CD14-positive monocyte (primary cell): Measurements from ENCODE around the gene NAPB. TPM values are rescaled to one million over a fixed set of nuclear protein-coding genes. Genes with fewer than 3 reads are reported as not detected.
A peak's percentile ranks its signal among the peaks of the same experiment; 100 is the strongest.

Source experiments
- DNase-seq, 3 donors: peaks; one replicate each; pipeline ENCODE4 v3.0.0-alpha.2; 2011 to 2022
- H2AFZ ChIP-seq: 2 replicates; pipeline ENCODE4 v1.6.0; 2012; ENCODE audit warnings: mild to moderate bottlenecking, low read depth, low read length, inconsistent platforms; ENCODE audit not compliant: insufficient read depth, poor library complexity, severe bottlenecking
- H3K27ac ChIP-seq, 2 donors: 1 replicate in 1 of 2; 2 replicates in 1 of 2; pipeline ENCODE4 v1.5.1; 2012 to 2013; ENCODE audit warnings: low read length in 2 of 2, control low read depth in 1 of 2, inconsistent platforms in 1 of 2, low read depth in 1 of 2, mild to moderate bottlenecking in 1 of 2
- H3K27me3 ChIP-seq, 2 donors: one replicate each; pipeline versions ENCODE4 v1.6.0 to v1.6.1; 2011 to 2013; ENCODE audit warnings: low read length in 2 of 2; ENCODE audit not compliant: control insufficient read depth in 2 of 2, insufficient read depth in 2 of 2
- H3K36me3 ChIP-seq, 2 donors: replicated peaks in 1 of 2; 1 replicate in 1 of 2; 2 replicates in 1 of 2; pipeline versions ENCODE4 v1.5.1 to v1.6.1; 2012 to 2013; ENCODE audit warnings: low read length in 2 of 2, control low read depth in 1 of 2, inconsistent platforms in 1 of 2, mild to moderate bottlenecking in 1 of 2; ENCODE audit not compliant: insufficient read depth in 2 of 2, control insufficient read depth in 1 of 2
- H3K4me1 ChIP-seq, 2 donors: 1 replicate in 1 of 2; 2 replicates in 1 of 2; pipeline versions ENCODE4 v1.5.1 to v1.6.1; 2012 to 2013; ENCODE audit warnings: low read length in 2 of 2, control low read depth in 1 of 2, inconsistent platforms in 1 of 2, mild to moderate bottlenecking in 1 of 2, moderate library complexity in 1 of 2; ENCODE audit not compliant: insufficient read depth in 2 of 2, control insufficient read depth in 1 of 2
- H3K4me2 ChIP-seq: replicated peaks from 2 replicates; pipeline ENCODE3; 2012; ENCODE audit warnings: low read length, moderate library complexity, mild to moderate bottlenecking; ENCODE audit not compliant: poor library complexity, severe bottlenecking; ENCODE audit errors: extremely low read depth
- H3K4me3 ChIP-seq, 3 experiments: fragments of 200-600 bp in 1 of 3; sonication (generic) in 1 of 3; replicated peaks in 1 of 3; 1 replicate in 2 of 3; 2 replicates in 1 of 3; pipeline ENCODE4 v1.5.1; 2011 to 2013; ENCODE audit warnings: low read length in 3 of 3, mild to moderate bottlenecking in 3 of 3, control low read depth in 2 of 3, low read depth in 2 of 3, inconsistent platforms in 1 of 3, moderate library complexity in 1 of 3
- H3K79me2 ChIP-seq: 2 replicates; pipeline ENCODE4 v1.6.0; 2012; ENCODE audit warnings: mild to moderate bottlenecking, control low read depth, inconsistent platforms, low read length, moderate library complexity; ENCODE audit not compliant: insufficient read depth
- H3K9ac ChIP-seq: 2 replicates; pipeline ENCODE4 v1.6.0; 2017; ENCODE audit warnings: low read length, mild to moderate bottlenecking; ENCODE audit not compliant: insufficient read depth, poor library complexity, severe bottlenecking
- H3K9me3 ChIP-seq, 2 donors: replicated peaks in 1 of 2; 1 replicate in 1 of 2; 2 replicates in 1 of 2; pipeline versions ENCODE4 v1.5.1 to v1.6.1; 2012 to 2013; ENCODE audit warnings: low read length in 2 of 2, control low read depth in 1 of 2; ENCODE audit not compliant: control insufficient read depth in 1 of 2, insufficient read depth in 1 of 2
- H4K20me1 ChIP-seq: 2 replicates; pipeline ENCODE4 v1.6.0; 2012; ENCODE audit warnings: mild to moderate bottlenecking, low read length, control low read depth, moderate library complexity; ENCODE audit not compliant: insufficient read depth
- H3K27ac Mint-ChIP-seq, 7 donors: one replicate each; pipeline ENCODE4 v1.8.0; 2020; ENCODE audit warnings: mild to moderate bottlenecking in 7 of 7, mixed read lengths in 7 of 7, moderate library complexity in 6 of 7, inconsistent platforms in 2 of 7
- H3K27me3 Mint-ChIP-seq, 3 donors: one replicate each; pipeline ENCODE4 v1.8.0; 2021 to 2022; ENCODE audit warnings: low read depth in 3 of 3, mild to moderate bottlenecking in 3 of 3, mixed read lengths in 3 of 3, moderate library complexity in 3 of 3, inconsistent platforms in 1 of 3
- H3K36me3 Mint-ChIP-seq, 2 donors: one replicate each; pipeline ENCODE4 v1.8.0; 2020; ENCODE audit warnings: mixed read lengths in 2 of 2, inconsistent platforms in 1 of 2, mild to moderate bottlenecking in 1 of 2
- H3K4me1 Mint-ChIP-seq: one replicate; pipeline ENCODE4 v1.8.0; 2020; ENCODE audit warnings: mild to moderate bottlenecking, mixed read lengths
- H3K4me3 Mint-ChIP-seq, 2 donors: one replicate each; pipeline ENCODE4 v1.8.0; 2020; ENCODE audit warnings: mild to moderate bottlenecking in 2 of 2, mixed read lengths in 2 of 2, moderate library complexity in 1 of 2
- H3K9me3 Mint-ChIP-seq, 7 donors: one replicate each; pipeline ENCODE4 v1.8.0; 2020 to 2022; ENCODE audit warnings: mixed read lengths in 7 of 7, mild to moderate bottlenecking in 6 of 7, moderate library complexity in 6 of 7, inconsistent platforms in 2 of 7
- CTCF ChIP-seq: fragments of 200-600 bp; IDR thresholded peaks from one replicate; pipeline ENCODE4 v1.8.0; 2022; ENCODE audit warnings: antibody characterized with exemption, mild to moderate bottlenecking
- WGBS: methylation state at CpG from one replicate; pipeline ENCODE4 v1.1.5; 2013; ENCODE audit warnings: missing lambda C conversion rate; ENCODE audit not compliant: insufficient coverage; 5-methylcytosine and 5-hydroxymethylcytosine counted together
- intact Hi-C, 2 donors: fragments of 100-400 bp; cut with micrococcal nuclease; formaldehyde crosslinking; loops; one replicate each; pipeline versions ENCODE4 v1.15.0 to v1.15.1; 2023
- polyA plus RNA-seq, 3 donors: library from polyadenylated mRNA; depleted of rRNA in 1 of 3; unstranded in 2 of 3; stranded (reverse) in 1 of 3; fragments of 300-500 nt in 2 of 3; fragments of >200 nt in 1 of 3; fragmentation: Illumina TruSeq in 2 of 3; gene quantifications; 1 replicate in 2 of 3; 2 replicates in 1 of 3; pipeline ENCODE4 v1.2.3, GENCODE V29; 2012 to 2021

The NAPB gene
- polyA plus RNA-seq, 3 donors, result 2.4 to 6.3 (median 2.6) TPM

DNA sequence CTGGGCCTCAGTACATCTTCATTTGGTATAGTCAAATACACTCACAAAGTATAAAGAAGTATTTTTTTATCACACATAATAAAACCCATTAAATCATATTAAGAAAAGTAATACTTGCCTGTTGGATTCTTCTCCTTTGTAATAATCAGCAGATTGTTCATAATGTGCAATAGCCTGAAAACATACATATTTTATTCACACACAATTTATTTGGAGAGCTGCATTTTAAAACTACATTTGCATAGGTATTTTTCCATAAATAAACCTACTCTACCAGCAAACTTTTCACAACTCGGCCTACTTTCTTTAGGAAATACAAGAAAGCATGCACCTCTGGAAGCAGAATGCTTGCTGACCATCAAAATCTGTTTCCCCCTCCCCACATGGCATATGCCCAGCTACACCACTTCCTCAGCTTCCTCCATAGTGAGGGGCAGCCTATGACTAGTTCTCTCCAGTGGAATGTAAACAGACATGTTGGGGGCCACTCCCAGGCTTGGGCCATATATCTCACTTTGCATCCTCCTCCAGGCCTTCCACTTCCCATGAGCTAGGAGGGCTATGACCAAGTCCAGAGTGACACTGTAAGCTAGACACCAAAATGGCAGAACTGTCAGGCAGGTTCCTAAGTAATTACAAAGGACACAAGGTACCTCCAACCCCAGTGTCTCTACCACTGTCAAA is 31.1 kb downstream of the NAPB start:
- no peaks in the 10 kb centered on the region for H3K9me3 ChIP-seq
- H3K4me3 ChIP-seq, result no peak overlapping the region
- no peaks in the 10 kb centered on the region for H4K20me1 ChIP-seq
- no peak overlapping the region for H3K4me3 Mint-ChIP-seq
- intact Hi-C loops, result no loop called here
- no peak for DNase-seq
- WGBS, result 100% methylated on average over 1 of the region's 1 CpG
- peaks cover 80 to 85% of the 10 kb centered on the region in 2 donors for H3K36me3 Mint-ChIP-seq
- H3K27ac ChIP-seq, result no peak overlapping the region
- peaks cover 0 to 1% (median 0%) of the 10 kb centered on the region in 3 donors for H3K27me3 Mint-ChIP-seq
- no peaks in the 10 kb centered on the region for H3K27me3 ChIP-seq
- no peak overlapping the region for H3K9ac ChIP-seq
- H2AFZ ChIP-seq, result no peak overlapping the region
- H3K4me2 ChIP-seq, result no peak overlapping the region
- no peak for TF ChIP-seq CTCF
- no peaks in the 10 kb centered on the region for H3K4me1 Mint-ChIP-seq
- peak overlapping the region in 2 of 7 donors; percentile 3 to 62 for H3K27ac Mint-ChIP-seq
- H3K36me3 ChIP-seq, result peaks cover 42 to 94% of the 10 kb centered on the region in 2 donors
- H3K9me3 Mint-ChIP-seq, result peaks cover 0 to 4% (median 0%) of the 10 kb centered on the region in 7 donors
- no peaks in the 10 kb centered on the region for H3K79me2 ChIP-seq
- H3K4me1 ChIP-seq, result no peaks in the 10 kb centered on the region

DNA sequence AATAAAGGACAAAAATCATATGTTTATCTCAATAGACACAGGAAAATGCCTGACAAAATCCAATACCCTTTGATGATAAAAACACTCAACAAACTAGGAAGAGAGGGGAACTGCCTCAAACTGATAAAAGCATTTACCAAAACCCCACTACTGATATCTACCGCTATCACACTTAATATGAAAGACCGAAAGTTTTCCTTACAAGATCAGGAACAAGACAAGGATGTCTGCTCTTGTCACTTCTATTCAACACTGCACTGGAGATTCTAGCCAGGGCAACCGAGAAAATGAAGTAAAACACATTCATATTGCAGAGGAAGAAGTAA is 34.2 kb downstream of the NAPB start:
- H3K36me3 ChIP-seq, result peaks cover 24 to 91% of the 10 kb centered on the region in 2 donors
- no peak overlapping the region for H3K4me3 ChIP-seq
- peaks cover 0 to 16% (median 6%) of the 10 kb centered on the region in 7 donors for H3K9me3 Mint-ChIP-seq
- intact Hi-C loops, result no loop called here
- H3K27me3 Mint-ChIP-seq, result peaks cover 0 to 1% (median 0%) of the 10 kb centered on the region in 3 donors
- no peak overlapping the region for H3K9ac ChIP-seq
- H4K20me1 ChIP-seq, result no peaks in the 10 kb centered on the region
- peaks cover 75 to 80% of the 10 kb centered on the region in 2 donors for H3K36me3 Mint-ChIP-seq
- H3K4me1 ChIP-seq, result no peaks in the 10 kb centered on the region
- no peak overlapping the region for H3K27ac Mint-ChIP-seq
- TF ChIP-seq CTCF, result no peak
- no peak overlapping the region for H3K27ac ChIP-seq
- H2AFZ ChIP-seq, result no peak overlapping the region
- WGBS, result no CpG with 5 or more reads among the region's 3 CpGs
- DNase-seq, result no peak
- H3K9me3 ChIP-seq, result no peaks in the 10 kb centered on the region
- H3K4me2 ChIP-seq, result no peak overlapping the region
- H3K27me3 ChIP-seq, result no peaks in the 10 kb centered on the region
- H3K79me2 ChIP-seq, result no peaks in the 10 kb centered on the region
- H3K4me1 Mint-ChIP-seq, result peaks cover 3% of the 10 kb centered on the region
- H3K4me3 Mint-ChIP-seq, result no peak overlapping the region
